Amniotic stem cell (primary cell): ENCODE results near the gene NR3C1.

Source experiments
- DNase-seq: peaks from one replicate; lab custom pipeline; 2025; lab: John Stamatoyannopoulos, UW

Gene NR3C1

GRCh38 chr5:143309661-143310431 is 93.6 kb downstream of the NR3C1 start:
- no peak for DNase-seq

GRCh38 chr5:143308731-143309130 is 94.8 kb downstream of the NR3C1 start:
- no peak for DNase-seq

GRCh38 chr5:143306040-143306439 is 97.4 kb downstream of the NR3C1 start:
- DNase-seq = no peak

- DNase-seq = no peak
Observed at GRCh38 chr5:143304836-143305475, 98.5 kb downstream of the NR3C1 start.

GRCh38 chr5:143302341-143303045 is 101.0 kb downstream of the NR3C1 start:
- DNase-seq = no peak

GRCh38 chr5:143297756-143298155 is 105.7 kb downstream of the NR3C1 start:
- no peak for DNase-seq

- DNase-seq = no peak
Observed at GRCh38 chr5:143290125-143290524, 113.4 kb downstream of the NR3C1 start.

- DNase-seq = no peak
Observed at GRCh38 chr5:143284521-143284920, 119.0 kb downstream of the NR3C1 start.

GRCh38 chr5:143284002-143284401 is 119.5 kb downstream of the NR3C1 start:
- no peak for DNase-seq

- DNase-seq = no peak
Observed at GRCh38 chr5:143281226-143281625, 122.3 kb downstream of the NR3C1 start.

GRCh38 chr5:143279698-143280097 is 123.8 kb downstream of the NR3C1 start:
- no peak for DNase-seq

- DNase-seq = no peak
Observed at GRCh38 chr5:143277536-143277935, 126.0 kb downstream of the NR3C1 start.

GRCh38 chr5:143275512-143276363 is 127.7 kb downstream of the NR3C1 start:
- no peak for DNase-seq

GRCh38 chr5:143274952-143275351 is 128.5 kb downstream of the NR3C1 start:
- DNase-seq = no peak

- no peak for DNase-seq
Observed at GRCh38 chr5:143271431-143271830, 132.1 kb downstream of the NR3C1 start.

- no peak for DNase-seq
Observed at GRCh38 chr5:143268388-143268787, 135.1 kb downstream of the NR3C1 start.

GRCh38 chr5:143267186-143267585 is 136.3 kb downstream of the NR3C1 start:
- no peak for DNase-seq

GRCh38 chr5:143265995-143266394 is 137.5 kb downstream of the NR3C1 start:
- no peak for DNase-seq

- no peak for DNase-seq
Observed at GRCh38 chr5:143263272-143263810, 140.1 kb downstream of the NR3C1 start.

- DNase-seq = peak; percentile 8
Observed at GRCh38 chr5:143262393-143263174, 140.9 kb downstream of the NR3C1 start.
